Measurements from ENCODE around the gene OGFOD3.
"Not testable (repeated sequence)": the region's sequence is repeated elsewhere in the genome, so short reads cannot be mapped to it uniquely, and the experiment has no call there.

The OGFOD3 gene

GRCh38 chr17:82380860-82381702 lies 37.3 kb downstream of the OGFOD3 start:
- no peaks in the 10 kb centered on the region for H3K9me3 ChIP-seq
- TF ChIP-seq, protein P1, sequence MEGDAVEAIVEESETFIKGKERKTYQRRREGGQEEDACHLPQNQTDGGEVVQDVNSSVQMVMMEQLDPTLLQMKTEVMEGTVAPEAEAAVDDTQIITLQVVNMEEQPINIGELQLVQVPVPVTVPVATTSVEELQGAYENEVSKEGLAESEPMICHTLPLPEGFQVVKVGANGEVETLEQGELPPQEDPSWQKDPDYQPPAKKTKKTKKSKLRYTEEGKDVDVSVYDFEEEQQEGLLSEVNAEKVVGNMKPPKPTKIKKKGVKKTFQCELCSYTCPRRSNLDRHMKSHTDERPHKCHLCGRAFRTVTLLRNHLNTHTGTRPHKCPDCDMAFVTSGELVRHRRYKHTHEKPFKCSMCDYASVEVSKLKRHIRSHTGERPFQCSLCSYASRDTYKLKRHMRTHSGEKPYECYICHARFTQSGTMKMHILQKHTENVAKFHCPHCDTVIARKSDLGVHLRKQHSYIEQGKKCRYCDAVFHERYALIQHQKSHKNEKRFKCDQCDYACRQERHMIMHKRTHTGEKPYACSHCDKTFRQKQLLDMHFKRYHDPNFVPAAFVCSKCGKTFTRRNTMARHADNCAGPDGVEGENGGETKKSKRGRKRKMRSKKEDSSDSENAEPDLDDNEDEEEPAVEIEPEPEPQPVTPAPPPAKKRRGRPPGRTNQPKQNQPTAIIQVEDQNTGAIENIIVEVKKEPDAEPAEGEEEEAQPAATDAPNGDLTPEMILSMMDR (IDR thresholded peaks at IDR 0.05; ENCODE audit: low read depth, low read length), result no peak
- peaks cover 13% of the 10 kb centered on the region for H3K4me1 ChIP-seq
- DNase-seq, result no peak
- H3K4me3 ChIP-seq (ENCODE audit: low read depth, low read length), result peak overlapping the region; percentile 29
- peaks cover 26% of the 10 kb centered on the region for H3K27me3 ChIP-seq
- H3K36me3 ChIP-seq, result no peaks in the 10 kb centered on the region

DNA sequence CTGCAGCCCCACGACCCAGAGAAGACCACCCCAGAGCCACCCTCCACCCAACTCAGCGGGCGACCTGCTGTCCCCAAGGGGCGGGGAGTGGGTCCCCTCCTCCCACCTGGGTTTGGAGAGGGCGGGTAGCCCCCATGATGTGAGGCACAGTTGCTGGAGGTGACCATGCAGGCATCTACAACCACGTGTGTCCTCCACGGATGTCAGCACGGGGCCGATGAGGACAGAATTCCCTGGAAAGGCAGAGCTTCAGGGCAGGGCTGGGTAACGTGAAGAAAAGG lies 39.7 kb downstream of the OGFOD3 start:
- Histone ChIP-seq H3K36me3 (no peaks in the 10 kb centered on the region), H3K4me1 (no peaks in the 10 kb centered on the region; the same call in 1 of the 2 replicates), H3K9me3 (no peaks in the 10 kb centered on the region), H3K4me3 (ENCODE audit: low read depth, low read length) (no peak overlapping the region), H3K27me3 (peaks cover 48% of the 10 kb centered on the region)
- TF ChIP-seq, protein P1 (IDR thresholded peaks at IDR 0.05; ENCODE audit: low read depth, low read length), result no peak
- no peak for DNase-seq

DNA sequence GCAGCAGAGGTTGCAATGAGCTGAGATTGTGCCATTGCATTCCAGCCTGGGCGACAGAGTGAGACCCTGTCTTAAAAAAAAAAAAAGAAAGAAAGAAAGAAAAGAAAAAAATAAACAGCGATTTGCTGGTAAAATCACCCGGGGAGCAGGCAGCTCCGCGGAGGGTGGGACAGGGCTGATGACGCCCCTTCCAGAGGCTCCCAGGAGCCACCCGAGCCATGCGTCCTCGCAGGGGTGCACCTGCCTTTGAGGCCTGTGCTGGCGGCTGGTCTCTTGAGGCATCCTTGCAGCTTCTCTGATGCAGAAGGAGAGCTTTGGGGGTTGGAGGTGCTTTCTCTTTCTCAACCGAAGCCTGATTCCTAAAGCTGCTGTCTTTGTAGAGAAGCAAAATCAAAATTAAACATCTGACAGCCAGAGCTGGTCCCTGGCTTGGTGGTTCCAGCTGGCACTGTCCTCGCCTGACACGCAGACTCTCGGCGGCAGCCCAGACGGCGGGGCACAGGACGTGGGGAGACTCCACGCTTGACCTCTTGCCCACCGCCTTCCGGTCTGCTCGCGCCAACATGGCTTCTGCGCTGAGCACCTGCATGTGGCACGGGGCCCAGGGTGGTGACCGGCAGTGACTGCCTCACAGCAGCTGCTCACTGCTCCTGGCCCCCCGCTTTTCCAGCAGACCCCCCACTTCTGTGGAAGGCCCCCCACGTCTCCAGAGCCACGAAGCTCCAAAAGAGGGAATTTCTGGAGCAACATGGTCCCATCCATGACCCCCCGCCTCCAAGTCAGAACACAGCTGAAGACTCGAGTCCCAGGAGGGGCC lies 40.3 kb downstream of the OGFOD3 start:
- TF ChIP-seq, protein P1 (IDR thresholded peaks at IDR 0.05; ENCODE audit: low read depth, low read length), result no peak
- H3K27me3 ChIP-seq, result peaks cover 50% of the 10 kb centered on the region

DNA sequence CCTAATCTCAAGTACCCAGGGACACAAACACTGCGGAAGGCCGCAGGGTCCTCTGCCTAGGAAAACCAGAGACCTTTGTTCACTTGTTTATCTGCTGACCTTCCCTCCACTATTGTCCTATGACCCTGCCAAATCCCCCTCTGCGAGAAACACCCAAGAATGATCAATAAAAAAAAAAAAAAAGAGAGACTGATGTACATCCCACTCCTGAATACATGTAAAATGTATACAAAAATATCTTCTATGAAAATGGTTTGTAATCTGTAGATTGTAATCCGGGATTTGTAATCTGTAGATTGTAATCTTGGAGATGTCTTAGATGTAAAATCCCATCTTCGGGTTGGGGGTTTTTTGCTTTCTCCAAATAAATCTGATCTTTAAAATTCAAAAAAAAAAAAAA lies 41.1 kb downstream of the OGFOD3 start:
- H3K36me3 ChIP-seq; H3K4me3 ChIP-seq (ENCODE audit: low read depth, low read length); H3K4me1 ChIP-seq; DNase-seq; H3K9me3 ChIP-seq: not testable (repeated sequence)
- peaks cover 54% of the 10 kb centered on the region for H3K27me3 ChIP-seq

More for the DNA sequence above, 40.3 kb downstream of the OGFOD3 start:
- no peak overlapping the region for H3K4me3 ChIP-seq (ENCODE audit: low read depth, low read length)
- H3K9me3 ChIP-seq, result no peaks in the 10 kb centered on the region
- DNase-seq, result no peak
- no peaks in the 10 kb centered on the region for H3K36me3 ChIP-seq
- no peaks in the 10 kb centered on the region; the same call in 1 of the 2 replicates for H3K4me1 ChIP-seq

GRCh38 chr17:82376042-82376730 lies 42.2 kb downstream of the OGFOD3 start:
- TF ChIP-seq, protein P1 (IDR thresholded peaks at IDR 0.05; ENCODE audit: low read depth, low read length), result no peak
- no peak overlapping the region for H3K4me3 ChIP-seq (ENCODE audit: low read depth, low read length)

GRCh38 chr17:82375359-82376041 lies 42.9 kb downstream of the OGFOD3 start:
- peaks cover 68% of the 10 kb centered on the region for H3K27me3 ChIP-seq

More at GRCh38 chr17:82376042-82376730, 42.2 kb downstream of the OGFOD3 start:
- no peak for DNase-seq
- no peaks in the 10 kb centered on the region for H3K9me3 ChIP-seq
- no peaks in the 10 kb centered on the region for H3K36me3 ChIP-seq
- H3K4me1 ChIP-seq, result no peaks in the 10 kb centered on the region; the same call in 1 of the 2 replicates
- peaks cover 65% of the 10 kb centered on the region for H3K27me3 ChIP-seq

More at GRCh38 chr17:82375359-82376041, 42.9 kb downstream of the OGFOD3 start:
- Histone ChIP-seq H3K9me3 (no peaks in the 10 kb centered on the region), H3K36me3 (no peaks in the 10 kb centered on the region), H3K4me3 (ENCODE audit: low read depth, low read length) (no peak overlapping the region), H3K4me1 (no peaks in the 10 kb centered on the region; the same call in 1 of the 2 replicates)
- DNase-seq, result no peak
- TF ChIP-seq, protein P1 (IDR thresholded peaks at IDR 0.05; ENCODE audit: low read depth, low read length), result no peak
